Duodenal mucosa (tissue), 2 donors: Measurements from ENCODE around the gene RGPD5.
"Not testable (repeated sequence)": the region's sequence is repeated elsewhere in the genome, so short reads cannot be mapped to it uniquely, and the experiment has no call there.

Experiments
- H3K27ac ChIP-seq: one replicate; pipeline ENCODE4 v1.7.0; 2013; ENCODE audit warnings: low read depth, low read length
- H3K27me3 ChIP-seq, 2 donors: one replicate each; pipeline ENCODE4 v1.7.0; 2013; ENCODE audit warnings: low read length in 2 of 2, control low read depth in 1 of 2; ENCODE audit not compliant: insufficient read depth in 2 of 2, control insufficient read depth in 1 of 2
- H3K36me3 ChIP-seq, 2 donors: one replicate each; pipeline ENCODE4 v1.7.0; 2013; ENCODE audit warnings: low read length in 2 of 2, control low read depth in 1 of 2; ENCODE audit not compliant: insufficient read depth in 2 of 2, control insufficient read depth in 1 of 2
- H3K4me1 ChIP-seq, 2 donors: one replicate each; pipeline ENCODE4 v1.7.0; 2013; ENCODE audit warnings: low read length in 2 of 2, control low read depth in 1 of 2; ENCODE audit not compliant: insufficient read depth in 2 of 2, control insufficient read depth in 1 of 2
- H3K4me3 ChIP-seq, 2 donors: one replicate each; pipeline ENCODE4 v1.7.0; 2013; ENCODE audit warnings: low read length in 2 of 2, low read depth in 1 of 2
- H3K9ac ChIP-seq, 2 donors: one replicate each; pipeline ENCODE4 v1.7.0; 2013; ENCODE audit warnings: low read length in 2 of 2, low read depth in 1 of 2
- H3K9me3 ChIP-seq, 2 donors: one replicate each; pipeline ENCODE4 v1.7.0; 2013; ENCODE audit warnings: low read length in 2 of 2, control low read depth in 1 of 2; ENCODE audit not compliant: control insufficient read depth in 1 of 2

Gene RGPD5

DNA sequence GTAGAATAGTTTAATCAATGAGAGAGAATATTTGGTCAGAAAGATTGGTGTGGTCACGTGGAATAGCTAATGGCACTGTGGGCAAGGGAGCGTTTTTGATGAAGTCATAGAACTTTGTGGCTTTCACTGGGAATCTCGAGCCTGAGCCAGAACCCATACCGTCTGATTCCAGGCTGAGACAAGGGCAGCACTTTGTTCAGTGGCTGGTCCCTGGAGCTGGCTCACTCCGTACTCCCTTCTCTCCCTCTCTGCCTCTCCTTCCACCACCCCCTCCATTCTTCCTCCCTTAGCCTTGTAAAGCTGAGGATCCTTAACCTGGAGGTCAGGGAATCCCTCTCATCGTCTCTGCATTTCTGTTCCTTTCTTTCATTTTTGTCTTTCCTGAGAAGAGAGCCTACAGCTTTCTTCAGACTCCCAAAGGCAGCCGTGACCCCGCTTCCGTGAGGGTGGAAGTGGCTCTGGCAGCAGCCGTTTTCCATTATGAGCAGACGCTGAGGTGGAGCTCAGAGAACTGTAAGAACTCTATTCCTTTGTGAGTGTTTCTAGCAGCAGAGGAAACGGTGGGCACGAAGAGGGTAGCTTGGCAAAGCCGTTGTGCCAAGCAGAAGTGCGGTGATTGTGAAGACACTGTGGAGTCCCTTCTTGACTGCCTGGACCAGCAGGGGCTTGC is 12.8 kb upstream of the RGPD5 start:
- H3K27me3 ChIP-seq, H3K36me3 ChIP-seq, H3K9ac ChIP-seq, H3K9me3 ChIP-seq, H3K27ac ChIP-seq, H3K4me3 ChIP-seq, H3K4me1 ChIP-seq: not testable (repeated sequence)

DNA sequence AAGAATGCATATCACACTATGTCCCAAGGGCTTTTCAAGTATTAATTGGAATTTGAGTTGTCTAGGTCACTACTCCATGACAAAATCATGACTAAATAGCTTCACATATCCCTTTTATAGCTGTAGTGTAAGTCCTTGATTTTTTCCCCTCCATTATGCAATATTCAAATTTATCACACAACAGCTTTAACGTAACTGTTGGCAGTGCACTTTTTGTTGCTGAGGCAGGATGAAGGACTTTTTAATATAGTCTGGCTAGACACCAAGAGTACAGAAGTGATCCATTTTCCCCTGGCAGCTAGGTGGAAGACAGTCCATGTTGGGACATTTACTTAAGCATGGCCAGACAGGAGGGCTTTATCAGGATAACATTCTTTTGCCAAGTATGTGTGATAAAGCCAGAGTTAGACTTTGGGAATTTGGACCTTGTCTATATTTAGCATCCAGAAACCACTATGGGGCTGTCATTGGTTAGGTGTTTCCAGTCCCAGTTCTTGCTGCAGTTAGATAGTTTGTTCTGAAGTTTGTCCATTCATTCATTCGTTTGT is 11.6 kb upstream of the RGPD5 start:
- H3K4me1 ChIP-seq, H3K9me3 ChIP-seq, H3K9ac ChIP-seq, H3K27ac ChIP-seq, H3K36me3 ChIP-seq, H3K4me3 ChIP-seq, H3K27me3 ChIP-seq: not testable (repeated sequence)

DNA sequence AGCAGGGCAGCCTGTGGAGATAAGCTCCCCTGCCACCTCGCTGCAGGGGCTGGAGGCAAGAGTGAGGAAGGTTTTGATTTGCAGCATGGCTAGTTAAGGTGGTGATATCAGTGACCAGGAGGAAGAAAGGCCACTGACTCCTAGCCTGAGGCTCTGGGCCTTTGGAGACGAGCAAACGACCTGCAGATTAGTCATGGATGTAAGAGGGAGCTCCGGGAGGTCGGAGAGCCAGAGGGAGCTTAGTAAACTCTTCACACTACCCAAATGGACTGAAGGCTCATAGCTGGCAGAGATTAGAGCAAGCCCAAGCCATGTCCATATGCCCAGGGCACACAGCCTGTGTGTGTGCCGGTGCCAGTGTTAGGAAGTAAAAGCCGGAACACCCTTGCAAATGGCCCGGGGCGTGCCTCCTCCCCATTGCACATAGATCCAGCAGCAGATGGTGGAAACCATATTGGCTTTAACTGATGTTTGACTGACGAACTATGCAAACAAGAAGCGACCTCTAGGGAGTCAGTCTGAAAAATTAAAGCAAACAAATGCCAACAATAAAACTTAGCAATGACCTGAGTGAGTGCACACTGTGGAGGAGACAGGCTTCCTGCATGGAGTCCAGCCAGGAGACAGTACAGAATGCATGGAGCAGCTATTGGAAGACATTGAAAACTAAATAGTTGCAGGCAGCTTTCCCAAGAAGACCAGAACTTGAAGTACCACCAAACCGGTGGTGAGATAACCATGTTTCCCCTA is 2.4 kb upstream of the RGPD5 start:
- not testable (repeated sequence) for H3K4me1 ChIP-seq, H3K4me3 ChIP-seq

DNA sequence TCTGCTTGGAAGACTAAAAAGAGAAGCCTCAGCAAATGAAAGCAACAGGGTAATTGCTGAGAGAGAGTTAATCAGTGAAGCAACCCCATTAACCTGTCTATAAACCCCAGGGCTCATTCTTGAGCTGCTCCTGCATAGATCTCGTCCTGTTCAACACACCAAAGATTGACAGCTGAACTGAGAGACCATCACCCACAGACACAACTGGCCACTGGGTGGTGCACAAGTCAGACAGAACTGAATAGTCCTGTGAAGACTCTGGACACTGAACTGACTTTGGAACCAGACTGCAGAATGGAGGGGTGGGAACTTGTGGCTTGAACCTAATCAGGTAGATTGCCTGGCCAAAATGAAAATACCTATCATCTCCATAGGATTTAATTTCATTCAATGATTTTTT is 1.4 kb upstream of the RGPD5 start:
- not testable (repeated sequence) for H3K9me3 ChIP-seq

More for the DNA sequence above, 2.4 kb upstream of the RGPD5 start:
- not testable (repeated sequence) for H3K36me3 ChIP-seq, H3K9ac ChIP-seq, H3K9me3 ChIP-seq, H3K27me3 ChIP-seq, H3K27ac ChIP-seq

DNA sequence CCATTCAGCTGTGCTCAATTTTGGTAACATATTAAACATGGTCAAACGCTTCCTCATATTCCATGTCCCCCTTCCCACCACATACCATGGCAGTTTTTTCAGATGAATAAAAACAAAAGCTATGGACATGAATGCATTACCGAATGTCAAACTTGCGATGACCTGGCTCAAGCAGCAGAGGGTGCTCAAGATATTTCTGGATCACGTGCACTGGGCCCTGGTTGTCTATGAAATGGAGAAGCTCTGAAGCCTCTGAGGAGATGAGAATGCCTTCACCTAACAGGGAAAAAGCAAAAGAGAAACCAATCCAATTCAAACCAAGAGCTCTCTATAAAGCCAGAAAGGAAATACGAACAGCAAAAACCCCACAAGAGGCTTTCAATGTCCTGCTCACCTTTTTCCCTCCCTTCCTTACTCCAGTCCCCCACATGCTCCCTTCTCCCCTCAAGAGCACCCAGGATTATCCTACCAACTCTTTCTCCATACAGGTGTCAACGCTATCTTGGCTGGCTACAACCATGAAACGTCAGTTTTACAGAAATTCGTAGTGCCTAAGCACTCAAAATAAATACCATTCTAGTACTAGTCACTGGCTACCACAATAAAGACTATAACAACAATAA is 77.1 kb downstream of the RGPD5 start:
- H3K4me1 ChIP-seq, H3K9me3 ChIP-seq, H3K36me3 ChIP-seq, H3K9ac ChIP-seq, H3K27me3 ChIP-seq, H3K27ac ChIP-seq, H3K4me3 ChIP-seq: not testable (repeated sequence)

More for the DNA sequence above, 1.4 kb upstream of the RGPD5 start:
- H3K27ac ChIP-seq, H3K4me3 ChIP-seq, H3K36me3 ChIP-seq, H3K27me3 ChIP-seq, H3K9ac ChIP-seq, H3K4me1 ChIP-seq: not testable (repeated sequence)

DNA sequence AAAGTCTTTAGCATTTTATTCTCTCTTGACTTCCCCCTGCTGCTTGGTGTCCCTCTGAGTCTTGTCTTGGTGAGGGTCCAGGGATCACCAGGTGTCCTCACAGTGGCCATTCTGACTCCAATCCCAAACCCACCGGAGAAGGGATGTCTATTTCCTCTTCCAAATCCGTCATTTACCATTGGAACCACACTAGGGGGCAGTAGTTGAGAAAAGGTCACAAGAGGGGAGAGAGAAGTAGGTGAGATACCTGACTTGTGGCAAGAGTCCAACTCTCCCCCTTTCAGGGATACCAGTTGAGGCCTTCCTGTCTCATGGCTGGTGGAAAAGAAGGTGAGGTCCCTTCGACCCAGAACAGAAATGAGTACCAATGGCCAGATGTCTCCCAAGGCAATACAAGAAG is 82.5 kb downstream of the RGPD5 start:
- H3K27me3 ChIP-seq, H3K4me1 ChIP-seq, H3K36me3 ChIP-seq, H3K9ac ChIP-seq, H3K9me3 ChIP-seq, H3K4me3 ChIP-seq, H3K27ac ChIP-seq: not testable (repeated sequence)

DNA sequence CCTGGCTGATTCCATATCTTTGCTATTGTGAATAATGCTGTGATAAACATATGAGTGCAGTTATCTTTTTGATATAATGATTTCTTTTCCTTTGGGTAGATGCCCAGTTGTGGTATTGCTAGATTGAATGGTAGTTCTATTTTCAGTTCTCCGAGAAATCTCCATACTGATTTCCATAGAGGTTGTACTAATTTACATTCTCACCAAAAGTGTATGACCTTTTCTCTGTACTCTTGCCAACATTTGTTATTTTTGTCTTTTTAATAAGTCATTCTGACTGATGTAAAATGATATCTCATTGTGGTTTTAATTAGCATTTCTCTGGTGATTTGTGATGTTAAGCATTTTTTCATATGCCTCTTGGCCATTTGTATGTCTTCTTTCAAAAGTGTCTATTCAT is 88.0 kb downstream of the RGPD5 start:
- not testable (repeated sequence) for H3K27me3 ChIP-seq, H3K9ac ChIP-seq, H3K4me3 ChIP-seq, H3K36me3 ChIP-seq, H3K27ac ChIP-seq, H3K4me1 ChIP-seq, H3K9me3 ChIP-seq

DNA sequence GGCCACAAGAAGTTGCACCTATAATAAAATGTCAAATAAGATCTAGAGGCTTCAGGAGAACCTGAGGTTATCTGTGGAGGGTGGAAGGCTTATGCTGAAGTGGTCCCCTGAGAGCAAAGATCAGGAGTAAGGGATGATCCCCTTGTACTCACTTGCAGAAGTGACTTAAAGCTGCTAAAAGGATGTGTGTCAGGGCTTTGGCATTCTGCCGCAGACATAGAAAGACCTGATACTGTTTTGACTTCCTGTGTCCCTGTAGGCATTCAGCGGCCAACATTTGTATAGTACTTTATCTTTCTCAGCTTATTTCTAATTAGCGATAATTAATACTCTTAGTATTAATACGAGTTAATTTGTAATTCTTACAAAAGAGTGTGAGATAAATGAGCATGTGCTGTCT is 94.3 kb downstream of the RGPD5 start:
- not testable (repeated sequence) for H3K4me1 ChIP-seq, H3K36me3 ChIP-seq, H3K9ac ChIP-seq, H3K27me3 ChIP-seq, H3K4me3 ChIP-seq, H3K9me3 ChIP-seq, H3K27ac ChIP-seq

DNA sequence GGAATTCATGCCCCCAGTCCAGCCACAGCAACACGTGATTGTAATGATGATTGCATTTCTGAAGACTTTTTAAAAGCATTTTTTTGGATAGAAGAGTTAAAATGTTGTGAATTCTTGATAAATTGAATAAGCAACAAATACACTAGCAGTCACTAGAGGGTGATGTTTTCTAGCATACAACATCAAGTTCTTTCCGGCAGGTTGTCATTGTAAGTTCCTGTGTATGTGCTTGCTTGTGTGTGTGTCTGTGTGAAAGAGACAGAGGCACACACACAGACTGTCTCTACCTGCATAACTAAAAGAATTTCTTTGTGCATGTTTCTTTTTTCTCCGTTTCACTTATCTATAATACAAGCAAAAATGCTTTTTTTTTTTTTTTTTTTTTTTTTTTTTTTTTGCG is 95.8 kb downstream of the RGPD5 start:
- not testable (repeated sequence) for H3K9me3 ChIP-seq, H3K9ac ChIP-seq, H3K36me3 ChIP-seq

DNA sequence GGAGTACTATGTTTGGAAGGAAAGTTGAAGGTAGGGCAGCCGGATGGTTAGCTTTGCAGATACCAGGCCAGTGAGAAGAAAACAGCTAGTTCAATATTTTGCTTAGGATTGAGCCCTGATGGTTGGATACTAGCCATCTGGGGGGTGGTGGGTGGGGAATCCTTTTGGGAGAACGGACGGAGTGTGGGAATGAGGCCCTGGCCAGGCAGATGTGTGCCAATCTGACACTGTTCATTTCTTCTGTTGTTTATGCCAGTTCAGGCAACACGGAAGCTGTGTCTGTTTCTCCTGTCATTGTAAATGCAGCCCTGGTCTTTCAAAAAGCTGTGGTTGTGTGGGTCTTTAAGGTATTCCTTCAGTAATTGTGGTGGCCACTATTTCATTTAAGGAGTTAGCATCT is 96.9 kb downstream of the RGPD5 start:
- H3K9me3 ChIP-seq, H3K9ac ChIP-seq, H3K4me1 ChIP-seq, H3K4me3 ChIP-seq, H3K36me3 ChIP-seq, H3K27ac ChIP-seq, H3K27me3 ChIP-seq: not testable (repeated sequence)

More for the DNA sequence above, 95.8 kb downstream of the RGPD5 start:
- H3K27me3 ChIP-seq, H3K27ac ChIP-seq, H3K4me3 ChIP-seq, H3K4me1 ChIP-seq: not testable (repeated sequence)
